GM12873 (cell line): ENCODE data around the gene ASB5.

Experiments used
- CTCF ChIP-seq: IDR thresholded peaks from 2 replicates; pipeline ENCODE4 v1.5.1; 2012; ENCODE audit warnings: low read depth, mild to moderate bottlenecking, moderate library complexity, low read length, control low read depth; ENCODE audit not compliant: insufficient read depth; ENCODE audit errors: missing control alignments

Gene ASB5

DNA sequence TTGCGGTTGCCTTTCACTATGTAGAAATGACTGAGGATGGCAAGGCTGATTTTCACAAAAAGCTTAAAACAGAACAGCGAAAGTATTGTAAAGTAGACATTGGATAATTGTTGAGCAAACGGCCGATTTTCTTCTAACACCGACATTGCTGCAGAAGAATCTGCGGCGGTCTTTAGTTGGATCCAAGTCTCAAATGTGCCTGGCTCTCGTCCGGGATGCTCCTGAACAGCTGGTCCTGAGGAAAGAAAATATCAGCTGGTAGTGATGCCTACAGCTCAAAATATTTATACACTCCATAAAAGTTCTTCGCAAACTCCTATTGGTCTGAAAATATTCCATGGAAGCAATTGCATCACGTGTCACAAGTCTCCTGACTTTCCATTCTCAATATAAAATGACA lies at the start of gene ASB5:
Gene ASB5, minus strand, starts transcription at position 260 of the 400 bp plus-strand sequence. Its CDS starts 114 bp downstream, at position 146.
- no peak for TF ChIP-seq CTCF

DNA sequence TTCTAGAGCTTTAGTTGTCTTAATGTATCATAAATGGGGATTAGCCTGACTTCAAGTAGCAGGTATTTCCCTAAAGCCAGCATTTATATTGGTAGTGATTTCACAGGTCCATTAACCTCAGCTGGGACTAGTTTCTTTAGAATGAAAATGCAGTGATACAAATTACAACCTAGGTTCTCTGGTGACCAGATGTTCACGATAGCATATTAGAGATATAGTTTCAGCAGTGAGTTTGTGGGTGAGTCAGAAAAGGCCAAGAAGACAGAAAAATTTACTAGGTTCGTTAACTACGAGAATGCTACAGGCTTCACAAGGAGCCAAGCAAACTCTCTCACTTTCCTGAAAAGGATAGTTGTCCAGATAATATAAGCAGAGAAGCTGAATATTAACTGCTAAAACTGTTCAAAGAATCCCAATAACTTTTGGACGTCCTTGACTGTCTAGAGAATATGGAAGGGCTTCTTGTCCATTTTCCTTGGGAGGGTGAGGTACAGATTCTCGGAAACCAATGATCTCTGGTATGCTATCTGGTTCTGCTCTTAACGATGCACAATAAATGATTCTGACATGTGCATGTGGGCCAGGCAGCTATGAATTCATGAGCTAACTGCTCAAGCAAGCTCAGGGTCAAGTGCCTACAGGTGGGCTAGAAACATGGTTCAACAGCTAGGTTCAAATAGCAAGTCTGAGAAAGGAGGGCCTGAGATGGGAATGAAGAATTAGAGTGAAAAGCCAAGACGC lies 44.7 kb upstream of the ASB5 start:
- TF ChIP-seq CTCF, result no peak

- no peak for TF ChIP-seq CTCF
Observed at GRCh38 chr4:176309772-176310171, 40.8 kb upstream of the ASB5 start.

GRCh38 chr4:176309046-176309445 lies 40.0 kb upstream of the ASB5 start:
- TF ChIP-seq CTCF, result no peak

- TF ChIP-seq CTCF, result no peak
Observed at GRCh38 chr4:176308441-176308840, 39.4 kb upstream of the ASB5 start.

- no peak for TF ChIP-seq CTCF
Observed at GRCh38 chr4:176307666-176307930, 38.6 kb upstream of the ASB5 start.

DNA sequence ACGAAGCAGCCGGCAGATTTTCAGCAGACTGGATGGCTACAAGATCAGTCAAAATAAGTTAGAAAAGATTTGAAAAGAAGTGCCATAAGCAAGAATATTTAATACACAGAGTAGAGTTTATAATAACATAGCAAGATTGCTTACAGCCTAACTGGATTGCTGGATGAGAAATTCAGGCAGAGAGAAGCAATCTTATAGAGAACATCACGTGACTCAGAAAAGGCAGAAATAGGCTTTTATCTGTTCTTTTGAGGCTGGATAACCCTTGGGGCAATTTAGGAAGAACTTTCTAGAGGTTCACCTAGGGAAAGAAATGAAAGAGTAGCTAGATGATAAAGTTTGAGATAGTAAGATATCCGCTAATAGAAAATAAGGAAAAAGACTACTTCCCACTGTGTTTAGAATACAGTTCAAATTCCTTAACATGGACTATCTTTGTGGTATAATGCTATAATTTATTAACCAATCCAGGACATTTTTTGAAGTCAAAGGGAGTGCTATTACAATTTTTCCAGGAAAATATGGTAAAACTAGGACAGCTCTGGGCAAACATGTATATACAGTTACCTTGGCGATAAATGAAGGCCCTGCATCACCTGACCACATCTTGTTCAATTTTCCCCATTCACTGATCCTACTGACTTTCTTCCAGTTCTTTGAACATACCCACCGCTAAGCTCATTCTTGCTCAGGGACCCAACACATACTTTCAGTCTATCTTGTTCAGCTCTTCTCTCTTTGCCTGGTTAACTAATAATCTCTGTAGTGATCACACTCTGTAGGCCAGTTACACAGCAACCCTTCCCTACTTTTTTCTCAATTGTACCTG lies 38.0 kb upstream of the ASB5 start:
- no peak for TF ChIP-seq CTCF
